ENCODE data around the gene GADD45A.

GADD45A gene

GRCh38 chr1:67685067-67685557 lies at the start of gene GADD45A:
Gene GADD45A, plus strand, starts transcription at chr1:67685201. Its CDS starts 294 bp downstream, at chr1:67685495.
- H3K4me1 Mint-ChIP-seq, result peaks cover 47% of the 10 kb centered on the region
- no peaks in the 10 kb centered on the region for H3K27me3 Mint-ChIP-seq (ENCODE audit: low read depth, poor library complexity)
- H3K27ac Mint-ChIP-seq, result peak within 1 kb of the TSS; percentile 96
- H3K36me3 Mint-ChIP-seq (ENCODE audit: low read depth), result peaks cover 13% of the 10 kb centered on the region
- peak; percentile 97 for DNase-seq
- TF ChIP-seq CTCF (IDR thresholded peaks at IDR 0.05), result no peak
- H3K4me3 Mint-ChIP-seq, result peak within 1 kb of the TSS; percentile 91
- H3K9me3 Mint-ChIP-seq, result no peaks in the 10 kb centered on the region

GRCh38 chr1:67636146-67636545 lies 48.9 kb upstream of the GADD45A start:
- no peak for DNase-seq
- Mint-ChIP-seq H3K27ac (no peak overlapping the region), H3K27me3 (ENCODE audit: low read depth, poor library complexity) (peaks cover 4% of the 10 kb centered on the region), H3K9me3 (no peaks in the 10 kb centered on the region), H3K4me1 (peaks cover 6% of the 10 kb centered on the region), H3K36me3 (ENCODE audit: low read depth) (no peaks in the 10 kb centered on the region), H3K4me3 (no peak overlapping the region)
- TF ChIP-seq CTCF (IDR thresholded peaks at IDR 0.05), result no peak

GRCh38 chr1:67639361-67639760 lies 45.6 kb upstream of the GADD45A start:
- Mint-ChIP-seq H3K27me3 (ENCODE audit: low read depth, poor library complexity) (peaks cover 4% of the 10 kb centered on the region), H3K4me1 (peaks cover 13% of the 10 kb centered on the region), H3K36me3 (ENCODE audit: low read depth) (no peaks in the 10 kb centered on the region), H3K9me3 (no peaks in the 10 kb centered on the region), H3K27ac (no peak overlapping the region), H3K4me3 (no peak overlapping the region)
- TF ChIP-seq CTCF (IDR thresholded peaks at IDR 0.05), result no peak
- no peak for DNase-seq

GRCh38 chr1:67642629-67643028 lies 42.4 kb upstream of the GADD45A start:
- Mint-ChIP-seq H3K9me3 (no peaks in the 10 kb centered on the region), H3K4me1 (peaks cover 8% of the 10 kb centered on the region), H3K27me3 (ENCODE audit: low read depth, poor library complexity) (peaks cover 4% of the 10 kb centered on the region), H3K36me3 (ENCODE audit: low read depth) (no peaks in the 10 kb centered on the region), H3K27ac (no peak overlapping the region), H3K4me3 (no peak overlapping the region)
- no peak for TF ChIP-seq CTCF (IDR thresholded peaks at IDR 0.05)
- DNase-seq, result no peak

GRCh38 chr1:67644566-67644965 lies 40.4 kb upstream of the GADD45A start:
- no peaks in the 10 kb centered on the region for H3K9me3 Mint-ChIP-seq
- no peak overlapping the region for H3K27ac Mint-ChIP-seq
- H3K4me3 Mint-ChIP-seq, result no peak overlapping the region
- TF ChIP-seq CTCF (IDR thresholded peaks at IDR 0.05), result no peak
- H3K27me3 Mint-ChIP-seq (ENCODE audit: low read depth, poor library complexity), result no peaks in the 10 kb centered on the region
- no peak for DNase-seq
- no peaks in the 10 kb centered on the region for H3K36me3 Mint-ChIP-seq (ENCODE audit: low read depth)
- peaks cover 8% of the 10 kb centered on the region for H3K4me1 Mint-ChIP-seq

GRCh38 chr1:67645495-67646144 lies 39.4 kb upstream of the GADD45A start:
- H3K4me3 Mint-ChIP-seq, result no peak overlapping the region
- no peak for TF ChIP-seq CTCF (IDR thresholded peaks at IDR 0.05)
- H3K27me3 Mint-ChIP-seq (ENCODE audit: low read depth, poor library complexity), result no peaks in the 10 kb centered on the region
- no peak for DNase-seq
- no peaks in the 10 kb centered on the region for H3K9me3 Mint-ChIP-seq
- no peak overlapping the region for H3K27ac Mint-ChIP-seq
- H3K36me3 Mint-ChIP-seq (ENCODE audit: low read depth), result no peaks in the 10 kb centered on the region
- peaks cover 8% of the 10 kb centered on the region for H3K4me1 Mint-ChIP-seq
